NCI-H226 (cell line): ENCODE results near the gene PAAF1.

Experiments
- DNase-seq: peaks from one replicate; pipeline ENCODE4 v3.0.0-alpha.2; 2015

PAAF1 gene

GRCh38 chr11:73949246-73949645 lies 72.4 kb downstream of the PAAF1 start:
- DNase-seq: no peak

DNA sequence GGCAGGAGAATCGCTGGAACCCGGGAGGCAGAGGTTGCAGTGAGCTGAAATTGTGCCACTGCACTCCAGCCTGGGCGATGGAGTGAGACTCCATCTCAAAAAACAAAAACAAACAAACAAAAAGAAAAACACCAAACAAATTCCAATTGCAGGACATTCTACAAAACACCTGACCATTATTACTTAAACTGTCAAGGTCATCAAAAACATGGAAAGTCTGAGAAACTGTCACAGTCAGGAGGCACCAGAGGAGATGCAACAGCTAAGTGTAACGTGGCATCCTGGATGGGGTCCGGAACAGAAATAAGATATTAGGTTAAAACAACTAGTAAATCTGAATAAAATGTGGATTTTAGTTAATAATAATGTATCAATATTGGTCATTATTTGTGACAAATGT lies 73.1 kb downstream of the PAAF1 start:
- DNase-seq: no peak

DNA sequence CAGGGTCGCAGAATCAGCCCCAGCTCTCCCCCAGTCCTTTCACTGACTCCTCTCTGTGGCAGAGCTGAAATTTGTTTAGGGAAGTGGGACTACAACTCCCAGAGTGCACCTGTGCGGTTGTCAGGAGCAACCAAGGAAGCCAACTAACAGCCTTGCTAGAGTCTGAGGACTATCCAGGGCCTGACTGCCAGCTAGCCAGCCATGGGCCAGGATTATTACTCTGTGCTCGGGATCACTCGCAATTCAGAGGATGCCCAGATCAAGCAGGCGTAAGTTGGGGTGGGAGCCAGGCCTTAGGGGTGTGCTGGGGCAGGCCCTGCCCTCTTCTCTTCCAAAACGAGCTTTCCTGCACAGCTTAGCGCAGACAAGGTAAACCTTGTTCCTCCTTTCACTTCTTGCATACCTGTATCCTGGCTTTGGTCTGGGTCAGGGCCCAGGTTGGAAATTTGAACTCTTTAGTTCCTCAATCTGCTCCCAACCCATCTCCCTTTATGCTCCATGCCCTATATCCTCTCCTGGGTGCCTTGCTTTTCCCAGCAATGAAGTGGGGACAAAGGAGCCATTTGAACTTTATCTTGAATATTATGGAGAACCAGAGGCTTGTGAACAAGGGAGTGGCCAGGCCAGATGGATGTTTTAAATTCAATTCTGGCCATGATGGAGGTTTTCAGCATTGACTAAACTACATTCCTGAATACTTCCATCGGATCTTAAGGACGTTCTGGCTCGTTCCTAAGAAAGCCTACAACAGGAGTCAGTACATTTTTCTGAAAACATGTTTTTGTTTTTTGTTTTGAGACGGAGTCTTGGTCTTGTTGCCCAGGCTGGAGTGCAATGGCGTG lies 74.3 kb downstream of the PAAF1 start, which contains the start of gene DNAJB13:
TSS of gene DNAJB13 (plus strand) at position 158 of the 842 bp plus-strand sequence. CDS start at position 202, 44 bp downstream.
- DNase-seq: peak; percentile 50

DNA sequence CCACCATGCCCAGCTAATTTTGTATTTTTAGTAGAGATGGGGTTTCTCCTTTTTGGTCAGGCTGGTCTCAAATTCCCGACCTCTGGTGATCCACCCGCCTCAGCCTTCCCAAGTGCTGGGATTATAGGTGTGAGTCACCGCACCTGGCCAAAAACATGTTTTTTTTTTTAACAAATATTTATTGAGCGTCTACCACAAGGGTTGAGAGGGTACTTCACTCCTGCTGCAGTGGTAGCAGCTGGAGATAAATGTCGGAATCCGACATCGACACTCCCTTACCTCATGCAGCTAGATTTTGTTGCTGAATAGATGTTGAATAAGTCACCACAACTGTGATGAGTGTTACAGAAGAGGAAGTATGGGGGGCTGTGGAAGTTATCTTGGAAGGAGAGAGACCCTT lies 75.0 kb downstream of the PAAF1 start:
- DNase-seq: no peak

- no peak for DNase-seq
Observed at GRCh38 chr11:73956876-73957653, 80.3 kb downstream of the PAAF1 start.

- DNase-seq: no peak
Observed at GRCh38 chr11:73957654-73958361, 81.0 kb downstream of the PAAF1 start.

GRCh38 chr11:73958521-73959141 lies 81.8 kb downstream of the PAAF1 start:
- DNase-seq: no peak

GRCh38 chr11:73961321-73961720 lies 84.5 kb downstream of the PAAF1 start:
- DNase-seq: no peak

- DNase-seq: no peak
Observed at GRCh38 chr11:73962101-73962705, 85.4 kb downstream of the PAAF1 start.

- DNase-seq: no peak
Observed at GRCh38 chr11:73963861-73964260, 87.1 kb downstream of the PAAF1 start.

DNA sequence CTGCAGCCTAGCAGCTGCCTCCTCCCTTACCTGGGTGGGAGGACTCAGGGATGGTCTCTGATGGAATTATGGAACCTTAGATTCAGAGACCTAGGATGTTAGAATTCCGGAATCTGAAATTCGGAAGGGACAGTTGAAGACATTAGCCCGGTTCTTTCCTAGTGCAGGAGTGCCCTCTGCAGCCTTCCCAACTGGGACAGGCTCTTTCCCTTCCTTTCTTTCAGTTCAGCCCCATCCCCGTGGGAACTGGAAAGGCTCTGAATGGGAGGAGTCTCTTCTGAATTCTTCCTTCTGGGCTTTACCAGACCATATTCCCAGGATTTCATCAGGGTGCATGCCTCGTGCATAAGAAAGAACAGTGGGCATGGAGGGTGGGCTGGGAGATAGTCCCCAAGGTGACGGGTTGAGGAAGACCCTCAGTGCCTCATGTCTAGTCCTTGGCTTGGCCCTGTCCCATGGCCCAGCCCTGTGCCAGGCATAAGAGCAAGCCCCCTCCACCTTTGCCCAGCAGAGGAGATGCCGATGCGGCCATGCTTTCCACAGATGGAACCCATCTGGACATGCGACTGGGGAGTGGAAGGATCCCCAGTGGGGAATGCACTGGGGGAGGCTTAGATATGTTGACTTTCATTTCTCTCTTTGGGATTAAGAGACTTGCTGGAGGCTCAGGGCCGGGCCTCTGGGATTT lies 88.4 kb downstream of the PAAF1 start:
- DNase-seq: no peak

DNA sequence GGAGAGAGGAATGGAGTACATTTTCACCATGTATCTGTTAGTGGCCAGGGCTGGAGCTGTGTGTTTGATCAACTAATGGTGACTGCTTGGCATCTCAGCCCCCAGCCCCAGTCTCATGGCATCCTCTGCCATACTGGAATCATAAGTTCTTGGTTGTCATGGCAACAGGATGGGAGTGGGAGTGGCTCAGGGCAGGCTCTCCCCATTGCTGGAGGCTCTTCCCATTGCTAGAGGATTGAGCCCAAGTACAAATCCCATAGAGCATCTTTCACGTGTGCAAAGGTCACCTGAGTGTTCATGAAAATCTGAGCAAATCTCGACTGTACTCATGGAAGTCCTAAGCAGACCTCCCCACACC lies 88.9 kb downstream of the PAAF1 start:
- DNase-seq: no peak

DNA sequence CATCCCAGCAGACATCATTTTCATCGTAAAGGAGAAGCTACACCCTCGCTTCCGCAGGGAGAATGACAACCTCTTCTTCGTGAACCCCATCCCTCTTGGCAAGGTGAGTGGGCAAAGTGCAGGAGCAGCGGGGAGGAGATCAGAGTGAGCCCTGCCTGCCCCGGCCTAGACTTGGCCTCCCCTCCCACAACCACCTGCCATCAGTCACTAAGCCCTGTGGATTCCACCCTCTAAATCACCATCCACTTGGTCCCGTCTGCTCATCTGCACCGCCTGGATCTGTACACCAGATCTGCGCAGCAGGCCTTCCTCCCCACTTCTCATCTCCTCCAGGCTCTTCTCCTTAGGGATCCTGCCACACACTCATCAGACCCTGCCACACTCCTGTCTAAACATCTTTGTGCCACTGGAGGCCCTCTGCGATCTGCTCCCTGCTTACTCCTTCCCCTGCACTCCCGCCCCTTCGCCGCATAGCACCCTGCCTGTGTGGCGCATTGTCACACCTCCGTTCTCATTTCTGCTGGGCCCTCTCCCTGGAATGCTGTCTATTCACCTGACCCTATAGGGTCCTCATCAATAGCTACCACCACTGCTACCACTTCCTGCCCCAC lies 91.7 kb downstream of the PAAF1 start:
- DNase-seq: no peak

DNA sequence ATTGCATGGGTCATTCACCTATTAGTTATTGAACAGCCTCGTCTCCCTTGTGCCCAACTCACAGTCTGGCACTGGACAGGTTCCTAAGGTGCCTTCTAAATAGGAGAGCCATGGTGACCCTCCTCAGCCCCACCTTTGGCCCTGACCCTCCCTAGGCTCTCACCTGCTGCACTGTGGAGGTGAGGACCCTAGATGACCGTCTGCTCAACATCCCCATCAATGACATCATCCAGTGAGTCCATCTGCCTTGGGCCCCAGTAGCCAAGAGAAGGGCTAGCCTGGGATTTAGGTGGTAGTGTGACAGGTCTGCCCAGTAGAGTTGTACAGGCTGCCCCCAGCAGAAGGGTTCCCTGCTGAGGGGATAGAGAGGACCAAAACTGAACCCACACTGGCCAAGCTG lies 92.3 kb downstream of the PAAF1 start:
- no peak for DNase-seq

- no peak for DNase-seq
Observed at GRCh38 chr11:73969991-73970800, 93.4 kb downstream of the PAAF1 start.

GRCh38 chr11:73971175-73971719 lies 94.4 kb downstream of the PAAF1 start:
- no peak for DNase-seq

DNA sequence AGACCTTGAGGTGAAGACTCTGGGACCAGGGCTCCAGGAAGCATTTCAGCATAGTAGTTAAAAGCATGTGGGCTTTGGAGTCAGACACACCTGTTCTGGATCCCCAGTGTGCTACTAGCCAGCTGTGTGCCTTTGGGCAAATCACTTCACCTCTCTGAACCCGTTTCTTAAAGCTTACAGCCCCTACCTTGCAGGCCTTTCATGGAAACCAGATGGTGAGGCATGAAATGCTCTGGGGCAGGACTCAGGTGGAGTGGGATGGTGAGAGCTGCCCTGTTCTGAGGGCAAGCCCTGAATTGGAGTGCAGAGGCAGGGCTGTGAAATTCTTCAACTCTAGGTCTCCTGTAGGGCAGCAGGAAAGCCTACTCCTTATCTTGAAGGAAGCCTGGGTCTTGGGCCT lies 95.4 kb downstream of the PAAF1 start:
- no peak for DNase-seq

- no peak for DNase-seq
Observed at GRCh38 chr11:73972620-73973449, 96.0 kb downstream of the PAAF1 start.
